Embryonic facial prominence (tissue), 1 donor: ENCODE data around the gene KATNIP.
"Not testable (repeated sequence)": the region's sequence is repeated elsewhere in the genome, so short reads cannot be mapped to it uniquely, and the experiment has no call there.

ENCODE experiments used
- DNase-seq: peaks from one replicate; pipeline ENCODE4 v3.0.0-alpha.2; 2016; ENCODE audit errors: extremely low spot score

KATNIP gene

GRCh38 chr16:27538528-27538927, 11.4 kb upstream of the KATNIP start:
- DNase-seq, result no peak

GRCh38 chr16:27539120-27539519, 10.8 kb upstream of the KATNIP start:
- no peak for DNase-seq

DNA sequence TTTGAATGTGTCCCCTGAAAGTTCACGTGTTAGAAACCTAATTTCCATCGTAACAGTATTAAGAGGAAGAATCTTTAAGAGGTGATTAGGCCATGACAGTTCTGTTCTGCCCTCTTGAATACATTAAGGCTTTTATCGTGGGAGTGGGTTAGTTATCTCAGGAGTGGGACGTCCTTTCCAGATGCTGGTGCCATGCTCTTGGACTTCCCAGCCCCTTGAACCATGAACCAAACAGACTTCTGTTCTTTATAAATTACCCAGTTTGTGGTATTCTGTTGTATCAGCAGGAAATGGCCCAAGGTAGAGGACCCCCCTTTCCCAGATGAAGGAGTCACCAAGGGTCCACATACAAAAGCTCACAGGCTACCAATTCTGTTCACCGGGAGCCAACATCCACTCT, 10.3 kb upstream of the KATNIP start:
- no peak for DNase-seq

DNA sequence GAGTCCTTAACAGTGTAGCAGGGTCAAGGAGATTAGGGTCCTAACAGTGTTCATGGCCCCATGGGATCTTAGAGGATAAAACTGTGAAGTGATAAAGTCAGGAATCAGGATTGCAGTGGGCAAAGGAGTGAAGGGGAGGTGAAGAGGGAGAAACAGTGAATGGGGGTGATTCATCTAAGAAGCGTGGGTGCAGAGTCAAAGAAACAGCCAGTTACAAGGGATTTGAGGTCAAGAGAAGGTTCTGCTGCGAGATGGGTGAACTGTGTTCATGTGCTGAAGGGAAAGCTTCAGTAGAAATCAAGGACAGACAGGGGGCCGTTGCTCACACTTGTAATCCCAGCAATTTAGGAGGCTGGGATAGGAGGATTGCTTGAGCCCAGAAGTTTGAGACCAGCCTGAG, 6.1 kb upstream of the KATNIP start:
- no peak for DNase-seq

- DNase-seq, result no peak
Measured at GRCh38 chr16:27544671-27545070, 5.3 kb upstream of the KATNIP start.

- DNase-seq, result no peak
Measured at GRCh38 chr16:27547134-27547533, 2.8 kb upstream of the KATNIP start.

- no peak for DNase-seq
Measured at GRCh38 chr16:27547851-27548250, 2.1 kb upstream of the KATNIP start.

DNA sequence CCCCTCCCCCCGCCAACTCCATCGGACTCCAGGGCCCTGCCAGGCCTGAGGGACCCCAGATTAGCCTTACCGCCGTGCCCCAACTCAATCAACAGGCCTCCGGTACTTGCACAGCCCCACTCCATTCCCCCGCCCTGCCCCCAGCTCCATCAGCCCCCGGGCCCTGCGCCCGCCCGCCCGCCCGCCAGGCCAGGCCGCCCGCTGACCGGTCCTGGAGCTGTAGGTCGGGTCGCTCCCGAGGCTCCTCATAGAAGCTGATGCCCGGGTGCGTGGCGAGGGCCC, 539 bp upstream of the KATNIP start:
- DNase-seq, result no peak

DNA sequence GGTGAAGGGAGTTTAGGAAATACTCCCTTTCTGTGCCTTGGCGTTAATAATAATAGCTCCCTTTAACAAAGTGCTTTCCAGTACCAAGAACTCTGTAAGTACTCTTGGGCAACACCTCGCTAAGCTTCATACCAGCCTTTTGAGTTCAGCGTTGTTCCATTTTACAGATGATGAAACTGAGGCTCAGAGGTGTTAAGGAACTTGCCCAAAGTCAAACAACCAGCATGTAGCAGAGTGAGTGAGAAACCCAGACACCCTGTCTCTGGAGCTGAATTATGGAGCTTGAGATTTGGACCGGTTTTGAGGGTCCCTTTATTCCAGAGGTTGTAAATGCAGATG, 607 bp downstream of the KATNIP start:
- DNase-seq, result no peak

GRCh38 chr16:27551036-27551435, 1.1 kb downstream of the KATNIP start:
- DNase-seq, result no peak

DNA sequence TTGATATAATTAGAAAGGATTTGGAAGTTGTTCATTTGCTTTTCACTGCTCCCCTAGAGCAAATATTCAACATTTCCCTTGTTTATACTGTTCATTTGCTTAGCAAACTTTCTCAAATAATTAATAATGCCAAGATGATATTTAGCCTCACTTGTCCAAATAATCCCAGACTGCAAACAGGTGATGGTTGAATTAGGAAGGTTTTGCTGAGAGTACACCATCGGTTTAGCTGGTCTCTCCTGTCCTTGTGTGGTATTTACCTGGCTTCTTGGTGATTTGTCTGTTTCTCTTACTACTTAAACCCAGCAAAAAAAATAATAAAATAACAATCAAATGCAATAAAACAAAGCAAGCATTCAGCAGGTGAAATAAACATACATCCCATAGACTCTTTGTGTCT, 6.5 kb downstream of the KATNIP start:
- no peak for DNase-seq

GRCh38 chr16:27558434-27558833, 8.5 kb downstream of the KATNIP start:
- no peak for DNase-seq

DNA sequence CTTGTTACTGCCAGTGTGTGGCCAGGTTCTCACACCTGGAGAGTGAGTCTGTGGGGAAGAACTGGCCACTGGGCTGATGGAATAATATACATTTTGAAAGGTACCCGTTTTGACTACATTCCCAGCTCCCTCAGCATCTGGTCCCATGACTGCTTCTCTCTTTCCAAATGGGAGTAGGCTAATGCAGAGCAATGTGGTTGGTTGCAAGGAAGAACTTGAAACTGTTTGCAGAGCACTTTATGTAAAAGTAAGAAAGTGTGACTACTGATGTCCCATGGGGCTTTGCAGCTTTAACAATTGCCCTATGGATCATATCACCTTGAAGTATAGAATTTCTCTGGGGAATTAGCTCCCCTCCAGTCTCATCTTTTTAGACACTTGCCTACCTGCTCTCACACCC, 9.0 kb downstream of the KATNIP start:
- no peak for DNase-seq

- DNase-seq, result no peak
Measured at GRCh38 chr16:27561216-27561615, 11.3 kb downstream of the KATNIP start.

GRCh38 chr16:27564224-27564623, 14.3 kb downstream of the KATNIP start:
- no peak for DNase-seq

DNA sequence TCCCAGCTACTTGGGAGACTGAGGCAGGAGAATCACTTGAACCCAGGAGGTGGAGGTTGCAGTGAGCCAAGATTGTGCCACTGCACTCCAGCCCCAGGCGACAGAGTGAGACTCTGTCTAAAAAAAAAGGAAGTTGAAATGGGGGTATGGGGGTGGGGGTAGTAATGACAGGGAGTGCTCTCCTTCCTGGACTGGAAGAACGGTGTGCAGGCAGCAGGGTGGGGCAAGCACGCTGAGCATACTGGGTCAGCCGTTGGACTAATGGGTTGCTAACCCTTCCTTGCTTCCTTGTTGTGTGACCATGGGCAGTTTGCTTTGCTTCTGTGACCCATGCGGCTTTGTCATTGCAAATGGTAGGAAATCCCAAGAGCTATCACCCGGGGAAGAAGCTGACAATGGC, 16.5 kb downstream of the KATNIP start:
- no peak for DNase-seq

DNA sequence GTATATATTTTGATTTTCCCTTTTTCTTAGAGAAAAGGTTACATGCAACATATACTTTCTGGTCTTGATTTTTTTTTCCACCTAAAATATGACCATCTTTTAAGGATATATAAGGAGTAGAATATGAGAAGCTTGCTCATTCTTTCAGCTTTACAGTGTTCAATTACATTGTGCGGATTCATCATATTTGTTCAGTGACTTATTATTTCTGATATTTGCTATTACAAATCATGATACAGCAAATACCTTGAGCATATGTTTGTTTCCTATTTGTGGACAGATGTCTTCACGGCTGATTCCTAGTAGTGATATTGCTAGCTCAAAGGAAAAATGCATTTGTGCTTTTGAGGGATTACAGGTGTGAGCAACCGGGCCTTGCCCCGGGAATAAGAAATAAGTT, 18.1 kb downstream of the KATNIP start:
- no peak for DNase-seq

GRCh38 chr16:27570986-27571385, 21.0 kb downstream of the KATNIP start:
- not testable (repeated sequence) for DNase-seq

- DNase-seq, result no peak
Measured at GRCh38 chr16:27571433-27572326, 21.7 kb downstream of the KATNIP start.

GRCh38 chr16:27572711-27573110, 22.8 kb downstream of the KATNIP start:
- no peak for DNase-seq

DNA sequence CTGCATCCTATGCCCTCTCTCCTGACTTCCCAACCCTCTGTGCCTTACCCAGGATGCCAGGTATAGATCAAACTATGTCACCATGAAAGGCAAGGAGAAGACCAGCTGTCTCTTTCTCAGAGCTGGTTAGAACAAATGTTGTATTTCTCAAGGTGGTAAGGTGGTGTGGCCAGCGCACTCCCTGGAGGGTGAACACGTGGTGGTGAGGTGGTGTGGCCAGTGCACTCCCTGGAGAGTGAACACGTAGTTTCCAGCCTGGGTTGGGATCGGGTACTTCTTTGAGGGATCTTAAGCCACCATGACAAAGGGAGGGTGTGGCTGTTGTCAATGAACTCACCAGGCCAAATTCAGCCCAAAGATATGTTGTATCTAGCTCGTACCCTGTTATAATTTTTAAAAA, 26.8 kb downstream of the KATNIP start:
- DNase-seq, result no peak

DNA sequence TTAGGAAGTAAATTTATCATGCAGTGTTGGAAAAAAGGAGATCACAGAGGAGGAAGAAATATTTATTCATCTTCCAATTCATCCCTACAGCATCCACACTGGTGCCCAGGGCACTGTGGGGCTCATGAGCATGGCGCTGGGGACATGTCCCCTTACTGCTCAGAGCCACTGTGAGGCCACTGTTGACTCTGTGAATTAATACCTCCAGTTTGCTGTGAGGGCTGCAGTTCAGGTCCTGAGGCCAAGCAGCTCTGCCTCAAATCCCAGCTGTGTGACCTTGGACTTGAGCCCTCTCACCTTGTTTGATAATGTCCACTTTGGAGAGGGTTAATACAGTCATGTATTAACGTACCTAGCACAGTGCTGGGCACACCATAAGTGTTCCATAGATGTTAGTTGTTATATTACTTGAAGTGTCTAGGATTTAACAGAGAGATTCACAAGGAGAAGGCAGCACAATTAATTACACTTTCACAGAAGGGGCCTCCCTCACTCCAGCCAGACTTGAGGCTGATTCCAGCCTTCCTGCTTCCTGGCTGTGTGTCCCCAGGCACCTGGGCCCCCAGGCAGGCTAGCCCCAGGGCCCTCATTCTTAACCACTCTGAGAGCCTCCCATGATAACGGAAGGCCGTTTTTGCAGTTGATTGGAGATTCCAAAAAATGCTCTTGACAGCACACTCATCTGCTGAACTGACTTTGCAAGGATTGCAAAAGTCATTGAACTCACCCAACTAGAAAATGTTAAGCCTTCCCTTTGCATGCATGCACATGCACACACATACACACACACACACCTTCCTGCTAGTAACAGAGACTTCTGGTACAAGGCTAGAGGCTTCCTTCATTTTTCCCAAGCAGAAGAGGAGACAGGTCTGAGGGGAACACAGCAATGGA, 29.4 kb downstream of the KATNIP start:
- DNase-seq, result no peak

- no peak for DNase-seq
Measured at GRCh38 chr16:27582883-27583282, 32.9 kb downstream of the KATNIP start.
